HUES48 (cell line): Measurements from ENCODE around the gene IFFO2.

Experiments
- H3K27ac ChIP-seq: one replicate; pipeline ENCODE4 v1.7.0; 2013; ENCODE audit warnings: low read depth, low read length, inconsistent platforms
- H3K27me3 ChIP-seq: 2 replicates; pipeline ENCODE4 v1.6.1; 2013; ENCODE audit warnings: mild to moderate bottlenecking, low read length; ENCODE audit not compliant: control insufficient read depth, insufficient read depth
- H3K36me3 ChIP-seq: 2 replicates; pipeline ENCODE4 v1.6.1; 2013; ENCODE audit warnings: low read length; ENCODE audit not compliant: control insufficient read depth, insufficient read depth
- H3K4me1 ChIP-seq: 2 replicates; pipeline ENCODE4 v1.6.1; 2013; ENCODE audit warnings: mild to moderate bottlenecking, low read length; ENCODE audit not compliant: control insufficient read depth, insufficient read depth
- H3K4me3 ChIP-seq: 2 replicates; pipeline ENCODE4 v1.5.1; 2013; ENCODE audit warnings: mild to moderate bottlenecking, low read depth, low read length
- H3K9ac ChIP-seq: 2 replicates; pipeline ENCODE4 v1.6.1; 2013; ENCODE audit warnings: mild to moderate bottlenecking, low read depth, low read length, moderate library complexity
- H3K9me3 ChIP-seq: 2 replicates; pipeline ENCODE4 v1.6.1; 2013; ENCODE audit warnings: low read length; ENCODE audit not compliant: control insufficient read depth, insufficient read depth

The IFFO2 gene

GRCh38 chr1:18923756-18924211 lies 32.7 kb downstream of the IFFO2 start:
- H3K27me3 ChIP-seq: no peaks in the 10 kb centered on the region
- H3K36me3 ChIP-seq: no peaks in the 10 kb centered on the region
- no peak overlapping the region for H3K4me3 ChIP-seq
- peaks cover 18% of the 10 kb centered on the region; the same call in 1 of the 2 replicates for H3K4me1 ChIP-seq
- no peaks in the 10 kb centered on the region for H3K9me3 ChIP-seq
- no peak overlapping the region for H3K9ac ChIP-seq
- H3K27ac ChIP-seq: no peak overlapping the region

- no peak overlapping the region for H3K27ac ChIP-seq
- H3K4me3 ChIP-seq: no peak overlapping the region
- H3K9ac ChIP-seq: no peak overlapping the region
- no peaks in the 10 kb centered on the region for H3K27me3 ChIP-seq
- H3K36me3 ChIP-seq: no peaks in the 10 kb centered on the region
- H3K9me3 ChIP-seq: no peaks in the 10 kb centered on the region
- peaks cover 18% of the 10 kb centered on the region; the same call in 1 of the 2 replicates for H3K4me1 ChIP-seq
Measured at GRCh38 chr1:18922848-18923755, 33.4 kb downstream of the IFFO2 start.

- no peaks in the 10 kb centered on the region for H3K9me3 ChIP-seq
- no peaks in the 10 kb centered on the region for H3K27me3 ChIP-seq
- no peak overlapping the region for H3K4me3 ChIP-seq
- H3K27ac ChIP-seq: no peak overlapping the region
- no peaks in the 10 kb centered on the region for H3K36me3 ChIP-seq
- peaks cover 15% of the 10 kb centered on the region; the same call in 1 of the 2 replicates for H3K4me1 ChIP-seq
- no peak overlapping the region; the same call in 1 of the 2 replicates for H3K9ac ChIP-seq
Measured at GRCh38 chr1:18922319-18922726, 34.2 kb downstream of the IFFO2 start.

- Histone ChIP-seq H3K9ac (no peak overlapping the region), H3K27ac (no peak overlapping the region), H3K4me1 (peaks cover 15% of the 10 kb centered on the region; the same call in 1 of the 2 replicates), H3K4me3 (no peak overlapping the region), H3K36me3 (no peaks in the 10 kb centered on the region), H3K9me3 (no peaks in the 10 kb centered on the region), H3K27me3 (no peaks in the 10 kb centered on the region)
Measured at GRCh38 chr1:18921516-18922251, 34.8 kb downstream of the IFFO2 start.

- Histone ChIP-seq H3K36me3 (no peaks in the 10 kb centered on the region), H3K9ac (no peak overlapping the region), H3K4me1 (peaks cover 15% of the 10 kb centered on the region; the same call in 1 of the 2 replicates), H3K27me3 (no peaks in the 10 kb centered on the region), H3K9me3 (no peaks in the 10 kb centered on the region), H3K27ac (no peak overlapping the region), H3K4me3 (no peak overlapping the region)
Measured at GRCh38 chr1:18920931-18921330, 35.5 kb downstream of the IFFO2 start.

GRCh38 chr1:18919956-18920355 lies 36.5 kb downstream of the IFFO2 start:
- no peak overlapping the region for H3K4me3 ChIP-seq
- H3K36me3 ChIP-seq: no peaks in the 10 kb centered on the region
- no peak overlapping the region for H3K27ac ChIP-seq
- no peaks in the 10 kb centered on the region for H3K27me3 ChIP-seq
- peaks cover 15% of the 10 kb centered on the region; the same call in 1 of the 2 replicates for H3K4me1 ChIP-seq
- no peaks in the 10 kb centered on the region for H3K9me3 ChIP-seq
- no peak overlapping the region for H3K9ac ChIP-seq

GRCh38 chr1:18919197-18919905 lies 37.1 kb downstream of the IFFO2 start:
- Histone ChIP-seq H3K36me3 (no peaks in the 10 kb centered on the region), H3K27ac (no peak overlapping the region), H3K9ac (no peak overlapping the region), H3K27me3 (no peaks in the 10 kb centered on the region), H3K9me3 (no peaks in the 10 kb centered on the region), H3K4me3 (no peak overlapping the region), H3K4me1 (peaks cover 15% of the 10 kb centered on the region; the same call in 1 of the 2 replicates)

GRCh38 chr1:18918417-18918816 lies 38.1 kb downstream of the IFFO2 start:
- no peak overlapping the region for H3K9ac ChIP-seq
- peaks cover 9% of the 10 kb centered on the region; the same call in 1 of the 2 replicates for H3K4me1 ChIP-seq
- no peaks in the 10 kb centered on the region for H3K27me3 ChIP-seq
- H3K27ac ChIP-seq: no peak overlapping the region
- H3K36me3 ChIP-seq: no peaks in the 10 kb centered on the region
- H3K4me3 ChIP-seq: no peak overlapping the region
- H3K9me3 ChIP-seq: no peaks in the 10 kb centered on the region

GRCh38 chr1:18917071-18917799 lies 39.2 kb downstream of the IFFO2 start:
- Histone ChIP-seq H3K4me1 (0 out of 2 replicates have a peak, but pooled peaks cover under 1% of the 10 kb centered on the region), H3K36me3 (no peaks in the 10 kb centered on the region), H3K4me3 (no peak overlapping the region), H3K27me3 (no peaks in the 10 kb centered on the region), H3K27ac (no peak overlapping the region), H3K9ac (no peak overlapping the region), H3K9me3 (no peaks in the 10 kb centered on the region)

- Histone ChIP-seq H3K27me3 (no peaks in the 10 kb centered on the region), H3K4me3 (no peak overlapping the region), H3K4me1 (no peaks in the 10 kb centered on the region), H3K27ac (no peak overlapping the region), H3K9ac (no peak overlapping the region), H3K36me3 (peaks cover 5% of the 10 kb centered on the region; the same call in 1 of the 2 replicates), H3K9me3 (no peaks in the 10 kb centered on the region)
Measured at GRCh38 chr1:18915341-18915740, 41.1 kb downstream of the IFFO2 start.
